Fibroblast of mammary gland (primary cell): Measurements from ENCODE around the gene ATP6V1A.
"Not testable (repeated sequence)": the region's sequence is repeated elsewhere in the genome, so short reads cannot be mapped to it uniquely, and the experiment has no call there.

Experiments
- DNase-seq: peaks from one replicate; pipeline ENCODE4 v3.0.0-alpha.2; 2010; ENCODE audit warnings: low read depth
- H3K4me3 ChIP-seq: 2 replicates; pipeline ENCODE4 v1.5.1; 2011; ENCODE audit warnings: low read depth, mild to moderate bottlenecking, low read length, moderate library complexity; ENCODE audit not compliant: control insufficient read depth
- TF ChIP-seq, protein P1 (sequence below): conservative IDR thresholded peaks from 2 replicates; pipeline ENCODE4 v1.5.1; 2011; ENCODE audit warnings: low read depth, low read length, inconsistent platforms; ENCODE audit not compliant: control insufficient read depth, insufficient read depth

Gene ATP6V1A

DNA sequence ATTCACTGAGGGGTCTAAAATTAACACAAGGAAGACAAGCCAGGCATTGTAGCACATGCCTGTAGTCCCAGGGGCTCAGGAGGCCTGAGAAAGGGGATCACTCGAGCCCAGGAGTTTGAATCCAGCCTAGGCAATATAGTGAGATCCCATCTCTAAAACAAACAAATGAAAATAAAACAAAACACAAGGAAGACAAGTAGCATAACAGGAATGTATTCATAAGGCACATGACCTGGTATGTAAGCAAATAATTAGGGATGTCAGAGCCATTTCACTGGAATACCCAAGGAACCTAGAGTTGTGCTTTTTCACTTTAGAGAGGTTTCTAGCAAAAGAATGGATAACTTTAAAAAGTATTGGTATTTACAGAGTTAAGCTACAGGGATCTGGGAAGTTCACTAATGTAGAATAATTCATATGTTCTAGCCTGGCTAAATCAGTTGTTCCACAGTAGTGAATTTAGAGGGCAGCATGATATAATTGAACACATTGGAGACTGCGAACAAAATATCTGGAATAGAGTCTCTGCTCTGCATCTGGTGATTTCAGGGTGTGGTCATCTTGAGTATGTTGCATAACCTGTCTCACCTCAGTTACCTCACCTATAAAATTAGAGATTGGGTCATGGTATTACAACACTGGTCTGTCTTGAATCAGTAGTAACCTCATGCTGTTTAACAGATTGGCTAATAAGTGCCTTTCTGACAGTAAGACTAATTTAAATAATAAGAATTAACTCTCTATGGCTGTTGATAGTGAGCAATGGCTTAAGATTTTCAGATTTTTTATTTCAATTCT is 101.0 kb downstream of the ATP6V1A start:
- TF ChIP-seq, protein P1, sequence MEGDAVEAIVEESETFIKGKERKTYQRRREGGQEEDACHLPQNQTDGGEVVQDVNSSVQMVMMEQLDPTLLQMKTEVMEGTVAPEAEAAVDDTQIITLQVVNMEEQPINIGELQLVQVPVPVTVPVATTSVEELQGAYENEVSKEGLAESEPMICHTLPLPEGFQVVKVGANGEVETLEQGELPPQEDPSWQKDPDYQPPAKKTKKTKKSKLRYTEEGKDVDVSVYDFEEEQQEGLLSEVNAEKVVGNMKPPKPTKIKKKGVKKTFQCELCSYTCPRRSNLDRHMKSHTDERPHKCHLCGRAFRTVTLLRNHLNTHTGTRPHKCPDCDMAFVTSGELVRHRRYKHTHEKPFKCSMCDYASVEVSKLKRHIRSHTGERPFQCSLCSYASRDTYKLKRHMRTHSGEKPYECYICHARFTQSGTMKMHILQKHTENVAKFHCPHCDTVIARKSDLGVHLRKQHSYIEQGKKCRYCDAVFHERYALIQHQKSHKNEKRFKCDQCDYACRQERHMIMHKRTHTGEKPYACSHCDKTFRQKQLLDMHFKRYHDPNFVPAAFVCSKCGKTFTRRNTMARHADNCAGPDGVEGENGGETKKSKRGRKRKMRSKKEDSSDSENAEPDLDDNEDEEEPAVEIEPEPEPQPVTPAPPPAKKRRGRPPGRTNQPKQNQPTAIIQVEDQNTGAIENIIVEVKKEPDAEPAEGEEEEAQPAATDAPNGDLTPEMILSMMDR = no peak
- no peak for DNase-seq
- no peak overlapping the region for H3K4me3 ChIP-seq

DNA sequence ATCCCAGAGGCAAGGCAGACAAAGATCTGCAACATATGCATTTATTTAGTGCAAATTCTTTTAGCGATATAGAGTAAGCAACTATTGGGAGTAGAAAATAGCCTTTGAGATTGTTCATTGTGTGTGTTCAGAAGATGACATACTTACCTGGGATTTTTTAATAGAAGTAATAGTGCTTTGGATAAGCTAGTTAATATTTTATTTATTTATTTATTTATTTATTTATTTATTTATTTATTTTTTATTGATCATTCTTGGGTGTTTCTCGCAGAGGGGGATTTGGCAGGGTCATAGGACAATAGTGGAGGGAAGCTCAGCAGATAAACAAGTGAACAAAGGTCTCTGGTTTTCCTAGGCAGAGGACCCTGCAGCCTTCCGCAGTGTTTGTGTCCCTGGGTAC is 102.2 kb downstream of the ATP6V1A start:
- DNase-seq, H3K4me3 ChIP-seq: not testable (repeated sequence)

DNA sequence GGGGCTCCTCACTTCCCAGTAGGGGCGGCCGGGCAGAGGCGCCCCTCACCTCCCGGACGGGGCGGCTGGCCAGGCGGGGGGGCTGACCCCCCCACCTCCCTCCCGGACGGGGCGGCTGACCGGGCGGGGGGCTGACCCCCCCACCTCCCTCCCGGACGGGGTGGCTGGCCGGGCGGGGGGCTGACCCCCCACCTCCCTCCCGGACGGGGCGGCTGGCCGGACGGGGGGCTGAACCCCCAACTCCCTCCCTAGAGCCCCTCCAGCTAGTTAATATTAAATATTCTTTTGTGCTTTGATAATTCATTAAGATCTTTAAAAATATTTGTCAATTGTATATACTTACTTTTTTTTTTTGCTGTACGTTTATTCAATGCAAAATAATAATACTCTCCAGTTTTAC is 103.0 kb downstream of the ATP6V1A start:
- H3K4me3 ChIP-seq, DNase-seq: not testable (repeated sequence)

DNA sequence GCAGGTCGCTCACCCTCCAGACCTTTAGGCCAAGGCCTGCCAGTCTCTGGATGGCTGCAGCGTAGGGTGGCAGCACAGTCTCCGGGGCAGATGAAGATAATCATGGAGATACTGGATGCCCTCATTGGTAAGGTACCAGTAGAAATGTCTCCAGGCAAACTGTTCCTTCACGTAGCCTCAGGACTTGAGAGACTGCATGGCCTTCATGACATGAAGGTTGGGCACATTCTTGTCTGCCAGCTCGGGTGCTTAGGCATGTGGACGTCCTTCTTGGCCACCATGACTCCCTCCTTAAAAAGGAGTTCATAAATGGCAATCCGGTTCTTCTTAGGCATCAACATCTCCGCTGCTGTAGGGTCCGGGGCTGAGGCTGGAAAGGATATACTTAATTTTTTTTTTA is 103.6 kb downstream of the ATP6V1A start:
- H3K4me3 ChIP-seq, DNase-seq: not testable (repeated sequence)

DNA sequence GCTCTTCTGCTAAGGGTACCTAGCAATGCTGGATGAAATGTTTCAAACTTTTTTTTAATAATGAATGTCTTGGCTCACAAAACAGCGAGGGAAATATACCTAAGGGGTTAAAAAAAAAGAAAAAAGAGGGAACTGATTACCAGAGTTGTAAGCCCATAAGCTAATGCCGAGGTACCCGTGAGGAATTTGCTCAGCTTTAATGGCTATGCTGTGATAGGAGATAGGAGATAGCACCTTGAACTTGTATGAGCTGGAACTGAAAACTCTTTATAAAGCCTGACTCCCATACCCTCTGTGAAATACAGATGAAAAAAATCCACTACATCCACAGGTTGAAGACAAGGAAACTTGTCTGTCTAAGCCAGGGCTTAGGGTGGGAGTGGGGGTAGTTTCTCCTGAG is 105.7 kb downstream of the ATP6V1A start:
- no peak overlapping the region for H3K4me3 ChIP-seq
- no peak for DNase-seq
- TF ChIP-seq, protein P1 = no peak
